Stimulated activated memory B cell treated with anti-CD40 and anti-IgM and Interleukin-4, amounts not matched to agents 10 μg/mL and 1 μg/mL and 100 μg/mL, for 72 hours (primary cell): ENCODE data around the gene ERF.

Experiments used
- ATAC-seq: fragments of 150-1000 bp; cut with Tn5 transposase; 2 replicates; pipeline ENCODE4 v1.10.0; 2021
- H3K27ac Mint-ChIP-seq: one replicate; pipeline ENCODE4 v1.8.0; 2022; ENCODE audit warnings: mild to moderate bottlenecking, mixed read lengths
- H3K27me3 Mint-ChIP-seq: one replicate; pipeline ENCODE4 v1.8.0; 2022; ENCODE audit warnings: mixed read lengths
- H3K36me3 Mint-ChIP-seq: one replicate; pipeline ENCODE4 v1.8.0; 2022; ENCODE audit warnings: mixed read lengths
- H3K4me1 Mint-ChIP-seq: one replicate; pipeline ENCODE4 v1.8.0; 2022; ENCODE audit warnings: mixed read lengths
- H3K4me3 Mint-ChIP-seq: one replicate; pipeline ENCODE4 v1.8.0; 2022; ENCODE audit warnings: mild to moderate bottlenecking, moderate library complexity, mixed read lengths
- H3K9me3 Mint-ChIP-seq: one replicate; pipeline ENCODE4 v1.8.0; 2022; ENCODE audit warnings: mixed read lengths

The ERF gene

DNA sequence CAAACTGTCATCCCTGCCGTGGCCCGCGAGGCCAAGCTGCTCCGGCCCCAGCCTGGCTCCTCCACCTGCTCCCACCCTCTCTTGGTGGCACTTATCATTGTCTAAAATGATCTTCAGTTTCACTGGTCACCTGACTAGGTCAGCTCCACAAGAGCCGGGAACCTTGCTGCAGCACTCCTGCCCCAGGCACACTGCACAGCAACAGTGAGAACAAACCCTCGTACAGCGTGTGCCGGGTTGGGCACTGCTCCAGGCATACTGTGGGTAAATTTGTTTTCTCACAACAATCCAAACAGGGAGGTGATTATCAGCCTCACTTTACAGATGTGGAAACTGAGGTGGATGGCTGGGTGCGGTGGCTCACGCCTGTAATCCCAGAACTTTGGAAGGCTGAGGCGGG, 46.3 kb downstream of the ERF start:
- H3K27me3 Mint-ChIP-seq = no peaks in the 10 kb centered on the region
- H3K36me3 Mint-ChIP-seq = peaks cover 67% of the 10 kb centered on the region
- H3K27ac Mint-ChIP-seq = peak overlapping the region; percentile 35
- no peak for ATAC-seq
- H3K4me1 Mint-ChIP-seq = peaks cover 33% of the 10 kb centered on the region
- no peak overlapping the region for H3K4me3 Mint-ChIP-seq
- H3K9me3 Mint-ChIP-seq = no peaks in the 10 kb centered on the region

DNA sequence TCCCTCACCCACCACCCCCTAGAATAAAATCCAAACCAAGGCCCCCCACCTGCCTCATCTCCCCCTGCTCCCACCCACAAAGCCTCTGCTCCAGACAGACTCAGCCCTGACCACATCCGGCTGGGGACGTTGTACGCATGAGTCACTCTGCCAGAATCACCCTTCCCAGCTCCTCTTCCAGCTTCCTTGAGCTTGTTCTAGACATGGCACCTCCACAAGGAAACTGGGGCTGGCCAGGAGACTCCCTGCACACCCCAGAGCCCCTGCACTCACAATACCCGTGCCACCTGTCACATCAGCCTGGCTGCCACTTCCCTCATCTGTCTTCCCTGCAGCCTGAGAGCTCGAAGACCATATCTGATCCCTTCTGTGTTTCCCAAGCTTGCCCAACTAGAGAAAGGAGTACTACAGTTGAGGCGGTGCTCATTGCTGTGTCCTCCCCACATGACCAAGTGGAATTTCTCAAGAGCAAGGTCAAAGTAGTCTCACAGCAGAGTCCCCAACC, 47.1 kb downstream of the ERF start:
- Mint-ChIP-seq H3K4me1 (peaks cover 33% of the 10 kb centered on the region), H3K27ac (peak overlapping the region; percentile 33), H3K36me3 (peaks cover 67% of the 10 kb centered on the region), H3K9me3 (no peaks in the 10 kb centered on the region), H3K27me3 (no peaks in the 10 kb centered on the region), H3K4me3 (no peak overlapping the region)
- no peak for ATAC-seq

DNA sequence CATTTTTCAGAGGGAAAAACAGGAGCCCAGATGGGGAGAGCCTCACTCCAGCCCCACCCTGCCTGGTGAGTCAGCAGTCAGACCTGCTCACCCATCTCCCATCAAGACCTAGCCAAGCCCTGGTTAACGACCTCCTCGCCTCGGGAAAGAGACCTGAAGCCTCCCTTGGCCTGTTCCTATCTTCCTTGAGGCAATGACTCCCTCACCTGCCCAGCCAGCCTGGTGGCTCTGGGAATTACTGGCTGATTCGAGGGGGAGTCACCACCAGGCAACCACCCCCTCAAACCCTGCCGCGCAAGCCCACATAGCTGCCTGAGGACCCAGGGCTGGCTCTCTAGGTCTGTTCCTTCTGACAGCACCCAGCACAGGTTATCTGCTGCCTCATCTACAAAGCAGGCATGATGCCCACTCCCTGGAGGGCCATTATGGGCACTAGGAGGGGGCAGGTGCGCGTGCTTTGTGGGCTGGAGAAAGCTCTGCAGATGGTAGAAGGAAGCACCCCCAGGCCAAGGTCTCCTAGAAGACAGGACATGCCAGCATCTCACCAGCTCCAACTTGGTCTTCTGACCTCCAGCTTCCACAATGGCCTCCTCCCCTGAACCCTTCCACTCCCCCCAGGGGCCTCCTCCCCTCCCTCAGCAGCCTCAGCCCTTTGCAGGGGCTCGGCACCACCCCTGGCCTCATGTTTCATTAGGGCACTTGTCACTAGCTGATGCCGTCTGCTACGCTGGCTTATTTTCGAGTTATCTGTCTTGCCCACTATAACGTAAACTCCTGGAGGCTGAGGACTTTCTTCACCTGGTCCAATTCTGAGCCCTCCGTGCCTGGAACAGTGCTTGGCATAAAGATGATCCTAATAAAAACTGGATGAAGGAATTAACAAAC, 47.8 kb downstream of the ERF start:
- H3K27me3 Mint-ChIP-seq = no peaks in the 10 kb centered on the region
- ATAC-seq = no peak
- no peak overlapping the region for H3K4me3 Mint-ChIP-seq
- H3K27ac Mint-ChIP-seq = peak overlapping the region; percentile 38
- H3K36me3 Mint-ChIP-seq = peaks cover 65% of the 10 kb centered on the region
- H3K4me1 Mint-ChIP-seq = peaks cover 37% of the 10 kb centered on the region
- H3K9me3 Mint-ChIP-seq = no peaks in the 10 kb centered on the region

DNA sequence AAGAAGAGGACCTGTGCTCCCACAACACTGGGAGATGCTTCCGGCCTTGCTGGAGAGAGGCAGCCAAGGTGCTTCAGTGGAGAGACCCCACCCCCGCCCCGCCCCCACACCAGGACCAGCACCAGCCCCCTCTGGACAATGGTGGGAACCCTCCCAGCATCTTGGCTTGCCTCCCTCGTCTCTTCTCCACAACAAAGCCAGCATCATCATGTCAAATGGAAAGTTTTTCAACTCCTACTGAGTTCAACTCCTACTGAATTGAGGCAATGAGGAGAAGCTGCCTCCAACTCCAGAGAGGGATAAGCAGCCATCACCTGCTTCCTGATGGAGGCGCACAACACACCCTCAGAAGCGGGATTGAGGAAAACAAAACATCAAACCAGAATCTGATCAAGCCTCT, 50.3 kb downstream of the ERF start:
- Mint-ChIP-seq H3K27me3 (no peaks in the 10 kb centered on the region), H3K36me3 (peaks cover 58% of the 10 kb centered on the region), H3K4me1 (peaks cover 62% of the 10 kb centered on the region), H3K9me3 (no peaks in the 10 kb centered on the region), H3K27ac (no peak overlapping the region), H3K4me3 (no peak overlapping the region)
- ATAC-seq = no peak

DNA sequence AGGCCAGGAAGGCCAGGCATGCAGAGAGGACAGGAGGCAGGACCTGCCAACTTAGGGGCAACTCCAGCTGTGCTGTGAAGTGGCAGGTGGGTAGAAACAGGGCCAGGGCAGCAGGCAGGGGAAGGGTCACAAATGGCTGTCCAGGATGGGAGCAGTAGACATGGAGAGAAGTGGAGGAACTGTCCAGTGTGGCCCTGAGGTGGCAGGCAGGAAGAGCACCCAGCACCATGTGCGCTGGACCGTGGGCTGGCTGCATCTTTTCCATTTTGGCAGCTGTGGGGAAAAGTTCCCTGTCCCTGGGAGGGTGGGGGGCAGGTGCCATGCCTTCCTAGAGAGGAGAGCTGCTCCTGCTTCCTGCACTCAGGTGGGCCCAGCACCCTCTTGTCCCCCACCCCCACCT, 51.2 kb downstream of the ERF start:
- H3K27ac Mint-ChIP-seq = peak overlapping the region; percentile 87
- no peaks in the 10 kb centered on the region for H3K27me3 Mint-ChIP-seq
- no peaks in the 10 kb centered on the region for H3K9me3 Mint-ChIP-seq
- peaks cover 50% of the 10 kb centered on the region for H3K36me3 Mint-ChIP-seq
- no peak overlapping the region for H3K4me3 Mint-ChIP-seq
- peaks cover 72% of the 10 kb centered on the region for H3K4me1 Mint-ChIP-seq
- no peak for ATAC-seq

DNA sequence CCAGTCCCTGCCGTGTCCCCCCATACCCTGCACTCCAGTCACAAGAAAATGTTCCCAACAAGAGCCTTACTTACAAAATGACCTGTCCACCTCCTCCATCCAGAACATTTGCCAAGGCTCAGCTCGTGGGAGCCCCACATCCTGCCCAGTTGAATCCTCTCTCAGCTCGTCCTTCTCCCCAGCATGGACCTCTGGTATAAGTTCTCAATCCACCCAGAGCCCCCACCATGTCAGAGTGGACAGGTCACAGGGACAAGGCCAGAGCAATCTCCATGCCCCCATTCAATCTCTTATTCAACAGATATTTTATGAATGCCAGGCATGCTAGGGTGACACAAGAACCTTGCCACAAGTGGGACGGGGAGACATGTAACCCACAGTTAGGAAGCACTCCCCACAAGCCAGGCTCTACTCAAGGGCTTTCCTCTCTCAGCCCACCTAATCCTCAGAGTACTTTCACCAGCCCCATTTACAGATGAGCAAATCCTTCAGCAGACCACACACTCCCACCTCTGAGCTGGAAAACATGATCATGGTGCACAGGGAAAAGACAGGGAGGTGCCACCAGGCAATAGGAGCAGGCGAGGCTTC, 52.5 kb downstream of the ERF start:
- Mint-ChIP-seq H3K27ac (peak overlapping the region; percentile 87), H3K36me3 (peaks cover 40% of the 10 kb centered on the region), H3K27me3 (no peaks in the 10 kb centered on the region), H3K4me3 (peak overlapping the region; percentile 28), H3K4me1 (peaks cover 69% of the 10 kb centered on the region), H3K9me3 (no peaks in the 10 kb centered on the region)
- ATAC-seq = no peak

DNA sequence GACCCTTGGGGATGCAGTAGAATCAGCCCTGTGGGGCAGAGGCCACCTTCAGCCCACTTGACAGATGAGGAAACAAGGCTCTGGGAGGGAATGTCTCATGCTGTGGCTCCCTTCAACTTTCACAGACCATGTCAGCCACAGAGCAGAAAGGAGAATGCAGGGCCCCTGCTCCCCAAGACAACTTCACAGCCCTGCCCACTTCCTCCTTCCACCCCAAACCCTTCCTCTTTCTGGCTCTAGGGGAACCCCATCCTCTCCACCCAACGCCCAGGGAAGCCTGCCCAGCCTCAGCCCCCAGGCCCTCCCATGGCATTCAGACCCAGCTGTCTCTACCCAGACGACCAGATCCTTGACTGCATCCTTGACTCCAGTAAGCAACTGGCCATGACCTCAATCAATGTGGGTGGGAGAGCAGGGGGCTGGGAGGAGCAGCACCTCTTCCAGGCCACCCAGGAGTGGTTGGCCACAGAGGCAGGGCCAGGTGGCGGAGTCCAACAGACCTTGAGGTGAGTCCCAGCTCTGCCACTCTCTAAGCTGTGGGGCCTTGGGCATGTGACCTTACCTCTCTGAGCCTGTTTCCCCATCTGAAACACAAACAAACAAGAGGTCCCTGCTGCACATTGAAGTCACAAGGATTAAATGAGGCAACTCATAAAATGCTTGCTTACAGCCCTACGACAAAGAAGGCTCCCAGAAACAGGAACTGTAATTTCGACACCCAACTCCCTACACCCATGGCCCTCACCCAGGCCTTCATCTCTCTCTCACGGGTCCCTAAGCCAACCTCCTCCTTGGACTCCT, 53.2 kb downstream of the ERF start:
- peaks cover 75% of the 10 kb centered on the region for H3K4me1 Mint-ChIP-seq
- peaks cover 34% of the 10 kb centered on the region for H3K36me3 Mint-ChIP-seq
- H3K27me3 Mint-ChIP-seq = no peaks in the 10 kb centered on the region
- peak overlapping the region; percentile 87 for H3K27ac Mint-ChIP-seq
- peak overlapping the region; percentile 28 for H3K4me3 Mint-ChIP-seq
- peak; percentile 91 for ATAC-seq
- no peaks in the 10 kb centered on the region for H3K9me3 Mint-ChIP-seq

DNA sequence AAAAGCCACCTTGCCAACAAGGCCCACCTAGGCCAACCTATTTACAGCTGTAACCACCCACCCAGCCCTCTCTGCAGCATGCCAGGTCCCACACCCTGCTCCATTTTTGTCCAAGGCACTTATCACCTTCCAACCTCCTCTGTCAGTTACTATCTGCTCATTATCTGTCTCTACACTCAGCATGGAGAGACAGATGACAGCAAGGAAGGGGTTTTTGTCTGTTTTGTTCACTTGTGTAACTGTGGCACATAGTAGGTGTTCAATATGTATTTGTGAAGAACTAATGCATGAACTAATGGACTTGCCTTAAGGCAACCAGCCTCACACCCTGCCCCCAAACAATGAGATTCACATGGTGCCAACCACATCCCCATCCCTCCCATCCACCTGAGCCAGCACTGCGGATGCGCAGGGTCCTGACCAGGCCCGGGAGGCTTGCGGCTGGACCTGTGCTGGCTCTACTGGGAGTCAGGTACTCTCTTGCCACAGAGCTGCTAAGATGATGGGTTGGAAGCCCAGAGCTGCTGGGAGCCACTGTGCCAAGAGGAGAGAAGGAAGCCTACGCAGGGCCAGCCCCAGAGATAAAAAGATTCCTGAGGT, 54.7 kb downstream of the ERF start:
- H3K36me3 Mint-ChIP-seq = peaks cover 33% of the 10 kb centered on the region
- H3K27me3 Mint-ChIP-seq = no peaks in the 10 kb centered on the region
- no peak for ATAC-seq
- no peaks in the 10 kb centered on the region for H3K9me3 Mint-ChIP-seq
- peak overlapping the region; percentile 66 for H3K4me3 Mint-ChIP-seq
- H3K4me1 Mint-ChIP-seq = peaks cover 76% of the 10 kb centered on the region
- H3K27ac Mint-ChIP-seq = peak overlapping the region; percentile 87

DNA sequence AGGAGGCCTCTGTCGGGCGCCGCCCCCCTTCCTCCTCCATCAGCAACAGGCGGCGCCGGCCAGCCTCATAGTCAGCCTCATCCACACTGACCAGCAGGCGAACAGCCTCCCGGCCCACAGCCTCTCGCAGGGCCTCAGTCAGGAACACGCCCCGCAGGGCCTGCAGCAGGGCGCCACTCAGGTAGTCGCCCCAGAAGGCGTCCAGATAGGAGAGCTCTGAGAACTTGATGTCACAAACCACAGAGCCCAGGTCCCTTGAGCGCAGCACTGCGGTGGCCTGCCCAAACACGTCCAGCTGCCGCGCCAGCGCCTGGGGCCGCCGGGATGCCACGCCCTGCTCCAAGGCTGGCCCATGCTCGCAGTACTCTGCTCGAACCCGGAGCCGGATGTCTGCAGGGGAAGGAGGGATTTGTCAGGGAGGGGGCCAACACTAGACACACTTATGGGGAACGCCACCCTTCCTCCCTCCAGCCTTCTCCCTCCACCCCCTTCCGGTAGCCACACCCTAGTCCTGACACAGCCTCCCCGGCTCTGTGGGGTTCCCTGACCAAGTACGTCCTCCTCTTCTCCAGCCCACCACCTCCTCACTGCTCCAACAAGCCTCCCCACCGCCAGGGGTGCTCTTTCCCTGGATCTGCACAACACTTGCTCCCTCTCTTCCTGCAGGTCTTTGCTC, 55.4 kb downstream of the ERF start:
- peak overlapping the region; percentile 66 for H3K4me3 Mint-ChIP-seq
- ATAC-seq = peak; percentile 53
- H3K27me3 Mint-ChIP-seq = no peaks in the 10 kb centered on the region
- H3K9me3 Mint-ChIP-seq = no peaks in the 10 kb centered on the region
- H3K36me3 Mint-ChIP-seq = peaks cover 29% of the 10 kb centered on the region
- H3K4me1 Mint-ChIP-seq = peaks cover 76% of the 10 kb centered on the region
- H3K27ac Mint-ChIP-seq = peak overlapping the region; percentile 87

DNA sequence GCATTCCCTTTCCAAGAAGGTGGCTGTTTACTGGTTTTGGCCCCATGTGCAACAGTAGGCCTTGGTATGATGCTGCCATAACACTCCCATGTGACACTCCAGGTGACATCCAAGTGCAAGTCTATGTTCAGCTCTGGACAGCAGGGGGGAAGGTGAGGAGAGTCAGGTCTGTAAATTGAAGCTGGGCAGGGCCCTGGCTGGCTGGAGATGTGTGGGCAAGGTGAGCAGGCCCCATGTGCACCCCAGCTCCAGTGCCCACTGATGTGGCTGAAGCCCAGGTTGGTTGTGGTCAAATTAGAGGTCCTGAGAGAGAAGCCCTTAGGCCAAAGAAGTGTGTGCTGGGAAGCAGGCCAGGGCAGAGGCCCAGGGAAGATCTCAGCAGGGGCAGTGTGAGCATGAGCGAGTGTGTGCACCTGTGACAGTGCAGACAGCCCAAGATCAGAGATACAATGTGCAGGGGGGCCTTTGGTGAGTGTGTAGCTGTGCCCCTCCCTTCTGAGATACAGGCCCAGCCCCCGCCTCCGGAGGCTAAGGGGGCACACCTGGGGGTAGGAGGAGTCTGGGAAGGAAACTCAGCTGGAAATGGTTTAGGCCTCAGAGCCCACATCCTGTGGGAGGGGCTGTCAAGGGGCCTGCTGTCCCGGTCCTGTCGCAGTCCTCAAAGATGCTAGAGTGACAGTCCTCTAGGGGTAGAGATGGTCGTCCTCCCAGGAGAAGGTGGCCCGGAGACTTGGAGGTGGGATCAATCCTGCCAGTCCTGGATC, 56.1 kb downstream of the ERF start:
- peak overlapping the region; percentile 66 for H3K4me3 Mint-ChIP-seq
- peaks cover 80% of the 10 kb centered on the region for H3K4me1 Mint-ChIP-seq
- peak; percentile 76 for ATAC-seq
- H3K36me3 Mint-ChIP-seq = peaks cover 30% of the 10 kb centered on the region
- H3K9me3 Mint-ChIP-seq = no peaks in the 10 kb centered on the region
- no peaks in the 10 kb centered on the region for H3K27me3 Mint-ChIP-seq
- peak overlapping the region; percentile 87 for H3K27ac Mint-ChIP-seq
